Bronchial epithelial cell (primary cell): ENCODE results near the gene KRT7. TPM values are rescaled to one million over a fixed set of nuclear protein-coding genes. Genes with fewer than 3 reads are reported as not detected.

Experiments
- DNase-seq: peaks from one replicate; pipeline ENCODE4 v3.0.0-alpha.2; 2010; ENCODE audit warnings: low read depth
- FAIRE-seq: peaks from 2 replicates; lab custom pipeline; 2011; peaks lifted over from hg19 to GRCh38; lab: Jason Lieb, UNC
- H3K27me3 ChIP-seq: 2 replicates; pipeline ENCODE4 v1.5.1; 2011; ENCODE audit warnings: low read length; ENCODE audit not compliant: control insufficient read depth, insufficient read depth
- H3K36me3 ChIP-seq: 2 replicates; pipeline ENCODE4 v1.5.1; 2011; ENCODE audit warnings: low read length; ENCODE audit not compliant: control insufficient read depth, insufficient read depth
- H3K4me3 ChIP-seq: 2 replicates; pipeline ENCODE4 v1.5.1; 2011; ENCODE audit warnings: mild to moderate bottlenecking, low read depth, low read length, control low read depth
- total RNA-seq: library from RNA; depleted of rRNA; stranded (reverse); fragments of >200 nt; gene quantifications from 2 replicates; pipeline ENCODE4 v1.2.1, GENCODE V29; 2014
- TF ChIP-seq, protein P1 (sequence below): IDR thresholded peaks from 2 replicates; pipeline ENCODE4 v1.5.1; 2011; ENCODE audit warnings: mild to moderate bottlenecking, moderate library complexity, low read length, control low read depth, inconsistent platforms; ENCODE audit not compliant: insufficient read depth, severe bottlenecking

Gene KRT7
- total RNA-seq, 1 donor from 2014 or later, result 895 TPM

DNA sequence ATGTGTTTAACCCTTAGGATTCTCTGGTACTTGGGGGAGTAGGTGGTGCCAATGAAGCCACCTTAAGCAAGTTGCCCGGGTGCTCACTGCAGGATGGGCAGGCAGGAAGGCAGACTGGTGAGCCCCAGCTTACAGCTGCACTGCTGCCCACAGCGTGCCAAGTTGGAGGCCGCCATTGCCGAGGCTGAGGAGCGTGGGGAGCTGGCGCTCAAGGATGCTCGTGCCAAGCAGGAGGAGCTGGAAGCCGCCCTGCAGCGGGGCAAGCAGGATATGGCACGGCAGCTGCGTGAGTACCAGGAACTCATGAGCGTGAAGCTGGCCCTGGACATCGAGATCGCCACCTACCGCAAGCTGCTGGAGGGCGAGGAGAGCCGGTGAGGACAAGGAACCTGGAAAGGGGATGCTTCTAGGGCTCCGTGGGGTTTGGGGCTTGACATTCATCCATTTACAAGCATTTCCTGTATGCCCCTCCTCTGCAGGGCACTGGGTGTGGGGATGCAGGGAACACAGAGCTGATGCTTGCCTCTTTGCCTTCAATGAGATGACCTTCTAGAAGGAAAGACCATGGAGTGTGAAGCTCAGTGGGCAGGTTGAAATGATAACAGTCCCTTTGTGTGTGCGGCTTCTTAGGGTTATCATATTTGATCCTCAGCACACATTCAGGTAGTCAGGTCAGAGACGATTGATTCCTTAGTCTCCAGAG, 12.4 kb downstream of the KRT7 start:
- FAIRE-seq, result no peak
- DNase-seq, result no peak
- TF ChIP-seq, protein P1, sequence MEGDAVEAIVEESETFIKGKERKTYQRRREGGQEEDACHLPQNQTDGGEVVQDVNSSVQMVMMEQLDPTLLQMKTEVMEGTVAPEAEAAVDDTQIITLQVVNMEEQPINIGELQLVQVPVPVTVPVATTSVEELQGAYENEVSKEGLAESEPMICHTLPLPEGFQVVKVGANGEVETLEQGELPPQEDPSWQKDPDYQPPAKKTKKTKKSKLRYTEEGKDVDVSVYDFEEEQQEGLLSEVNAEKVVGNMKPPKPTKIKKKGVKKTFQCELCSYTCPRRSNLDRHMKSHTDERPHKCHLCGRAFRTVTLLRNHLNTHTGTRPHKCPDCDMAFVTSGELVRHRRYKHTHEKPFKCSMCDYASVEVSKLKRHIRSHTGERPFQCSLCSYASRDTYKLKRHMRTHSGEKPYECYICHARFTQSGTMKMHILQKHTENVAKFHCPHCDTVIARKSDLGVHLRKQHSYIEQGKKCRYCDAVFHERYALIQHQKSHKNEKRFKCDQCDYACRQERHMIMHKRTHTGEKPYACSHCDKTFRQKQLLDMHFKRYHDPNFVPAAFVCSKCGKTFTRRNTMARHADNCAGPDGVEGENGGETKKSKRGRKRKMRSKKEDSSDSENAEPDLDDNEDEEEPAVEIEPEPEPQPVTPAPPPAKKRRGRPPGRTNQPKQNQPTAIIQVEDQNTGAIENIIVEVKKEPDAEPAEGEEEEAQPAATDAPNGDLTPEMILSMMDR, result no peak
- no peaks in the 10 kb centered on the region for H3K27me3 ChIP-seq
- no peak overlapping the region for H3K4me3 ChIP-seq
- H3K36me3 ChIP-seq, result peaks cover 7% of the 10 kb centered on the region

DNA sequence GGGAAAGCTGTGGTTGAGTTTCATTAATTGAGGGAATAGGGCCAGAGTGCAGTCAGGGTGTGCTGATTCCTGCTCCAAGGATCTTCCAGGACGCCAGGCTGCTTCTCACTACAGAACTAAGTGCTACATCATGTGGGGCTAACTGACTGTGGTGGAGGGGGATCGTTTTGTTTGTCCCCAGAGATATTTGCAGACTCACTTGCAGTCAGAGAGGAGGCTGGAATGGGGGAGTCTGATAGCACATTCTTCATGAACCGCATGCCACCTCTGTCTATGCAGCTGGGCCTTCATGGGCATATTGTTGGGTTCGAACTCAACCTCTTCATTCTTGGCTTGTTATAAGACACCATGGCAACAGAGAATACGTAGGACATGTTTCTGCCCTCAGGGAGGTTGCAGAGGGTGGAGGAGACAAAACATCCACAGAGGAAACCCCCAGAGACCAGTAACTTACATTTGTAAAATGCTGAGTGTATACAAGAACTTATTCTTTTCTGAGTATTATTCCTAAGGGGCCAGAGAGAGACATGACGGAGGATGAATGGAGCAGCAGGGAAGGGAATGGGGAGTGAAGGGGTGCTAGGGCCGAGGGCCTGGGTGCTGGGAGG, 13.0 kb downstream of the KRT7 start:
- no peak for DNase-seq
- no peak overlapping the region for H3K4me3 ChIP-seq
- FAIRE-seq, result no peak
- TF ChIP-seq, protein P1, result no peak
- H3K27me3 ChIP-seq, result no peaks in the 10 kb centered on the region
- H3K36me3 ChIP-seq, result peaks cover 7% of the 10 kb centered on the region

DNA sequence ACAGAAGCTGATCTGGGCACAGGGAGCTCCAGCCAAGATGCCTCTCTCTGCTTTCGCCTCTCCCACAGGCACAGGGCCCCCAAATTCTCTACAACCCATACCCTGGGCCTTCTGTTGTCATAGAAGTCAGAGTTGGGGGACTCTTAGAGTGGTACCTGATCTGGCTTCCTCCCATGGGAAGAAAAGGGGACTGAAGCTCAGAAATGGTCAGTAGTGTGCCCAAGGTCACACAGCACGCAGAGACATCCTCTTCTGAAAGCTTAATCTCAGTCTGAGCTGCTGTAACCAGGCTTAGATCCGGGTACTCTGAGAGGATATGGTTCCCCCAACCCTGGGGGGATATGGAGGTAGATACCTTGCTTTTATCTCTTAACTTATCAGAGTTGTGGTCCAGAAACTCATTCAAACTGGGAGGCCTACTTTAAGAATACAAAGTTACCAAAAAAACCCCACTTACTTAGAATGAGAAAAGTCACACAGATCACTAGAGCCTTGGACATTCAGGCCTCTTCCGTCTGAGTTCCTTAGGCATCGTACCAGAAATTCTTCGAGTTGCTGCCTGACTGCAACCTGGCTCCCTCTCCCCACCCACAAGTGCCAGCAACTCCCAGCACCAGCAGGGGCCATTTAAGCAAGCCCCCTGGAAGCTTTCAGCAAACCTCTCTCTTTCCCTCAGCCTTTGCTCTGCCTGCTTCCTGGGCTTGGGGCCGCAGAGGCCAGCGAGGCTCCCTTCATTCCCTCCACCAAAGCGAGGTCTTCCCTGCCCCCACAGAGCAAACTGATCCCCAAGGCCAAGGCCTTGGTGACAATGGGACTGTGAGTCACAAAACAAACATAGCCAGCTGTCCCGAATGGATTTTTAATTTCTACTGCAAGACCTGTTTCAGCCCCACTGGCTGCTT, 13.9 kb downstream of the KRT7 start:
- peaks cover 6% of the 10 kb centered on the region for H3K36me3 ChIP-seq
- no peak overlapping the region for H3K4me3 ChIP-seq
- DNase-seq, result no peak
- no peak for FAIRE-seq
- TF ChIP-seq, protein P1, result no peak
- H3K27me3 ChIP-seq, result no peaks in the 10 kb centered on the region

DNA sequence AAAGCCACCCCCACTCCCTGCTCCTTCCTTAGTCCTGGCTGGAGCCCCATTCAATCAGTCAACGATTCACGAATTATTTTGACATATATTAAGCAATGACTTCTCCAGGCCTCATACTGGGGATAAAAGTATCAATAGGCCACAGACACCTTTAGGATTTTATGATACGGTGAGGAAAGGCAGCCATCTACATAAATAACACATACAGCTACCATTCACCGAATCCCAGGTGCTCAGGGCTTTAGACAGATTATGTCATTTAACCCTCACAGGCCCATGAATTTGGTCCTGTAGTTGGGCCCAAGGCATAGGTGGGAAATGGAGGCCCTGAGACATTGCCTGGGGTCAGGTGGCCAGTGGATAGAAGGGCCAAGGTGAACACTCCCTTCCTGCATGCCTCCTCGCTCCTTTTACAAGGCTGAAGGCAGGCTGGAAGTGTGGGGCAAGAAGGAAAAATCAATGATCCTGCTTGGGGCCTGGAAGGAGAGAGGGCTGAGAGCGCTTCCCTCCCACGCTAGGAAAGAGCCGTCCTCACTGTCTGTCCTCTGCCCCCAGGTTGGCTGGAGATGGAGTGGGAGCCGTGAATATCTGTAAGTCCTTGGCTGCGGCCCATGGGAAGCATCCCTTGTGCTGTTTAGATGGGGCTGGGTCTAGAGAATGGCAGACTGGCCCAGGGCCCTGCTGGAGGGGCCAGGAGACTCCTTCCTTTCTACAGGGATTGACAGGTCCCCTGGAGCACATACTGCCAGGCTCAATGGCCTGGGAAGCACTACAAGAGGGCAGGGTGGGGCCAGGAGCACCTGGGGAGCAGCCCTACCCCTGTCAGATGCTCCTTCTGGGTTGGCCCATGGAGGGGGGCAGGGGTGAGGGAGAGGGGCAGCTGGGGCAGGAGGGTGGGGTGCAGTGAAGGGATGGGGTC, 14.8 kb downstream of the KRT7 start:
- no peak for FAIRE-seq
- H3K4me3 ChIP-seq, result no peak overlapping the region
- no peak for DNase-seq
- TF ChIP-seq, protein P1, result no peak
- H3K36me3 ChIP-seq, result peaks cover 2% of the 10 kb centered on the region
- no peaks in the 10 kb centered on the region for H3K27me3 ChIP-seq
